Spinal cord (tissue), 10 donors: ENCODE measurements around the gene CFAP97D1. TPM values are rescaled to one million over a fixed set of nuclear protein-coding genes. Genes with fewer than 3 reads are reported as not detected.
A peak's percentile ranks its signal among the peaks of the same experiment; 100 is the strongest.

ENCODE experiments used
- DNase-seq, 6 donors: peaks; one replicate each; pipeline versions ENCODE4 v3.0.0 to v3.0.0-alpha.2; 2013 to 2015; ENCODE audit warnings: low spot score in 6 of 6, low read depth in 4 of 6
- H3K27ac ChIP-seq: one replicate; pipeline ENCODE4 v1.5.1; 2013; ENCODE audit warnings: low read depth, low read length, control low read depth
- H3K27me3 ChIP-seq: one replicate; pipeline ENCODE4 v1.6.1; 2013; ENCODE audit warnings: low read length; ENCODE audit not compliant: control insufficient read depth, insufficient read depth
- H3K36me3 ChIP-seq: one replicate; pipeline ENCODE4 v1.6.1; 2013; ENCODE audit warnings: low read length; ENCODE audit not compliant: control insufficient read depth, insufficient read depth
- H3K4me1 ChIP-seq: one replicate; pipeline ENCODE4 v1.6.1; 2013; ENCODE audit warnings: low read length; ENCODE audit not compliant: control insufficient read depth, insufficient read depth
- H3K4me3 ChIP-seq: one replicate; pipeline ENCODE4 v1.5.1; 2013; ENCODE audit warnings: low read depth, low read length, control low read depth
- H3K9me3 ChIP-seq: one replicate; pipeline ENCODE4 v1.6.1; 2013; ENCODE audit warnings: low read length; ENCODE audit not compliant: control insufficient read depth, insufficient read depth
- WGBS: methylation state at CpG from one replicate; pipeline ENCODE4 v1.1.5; 2013; ENCODE audit warnings: missing lambda C conversion rate; ENCODE audit not compliant: insufficient coverage; 5-methylcytosine and 5-hydroxymethylcytosine counted together
- polyA plus RNA-seq, 2 donors: library from polyadenylated mRNA; unstranded; fragments of 120-200 nt; gene quantifications; one replicate each; pipeline ENCODE4 v1.2.1, GENCODE V29; 2013; ENCODE audit not compliant: insufficient read length in 2 of 2
- total RNA-seq, 2 donors: library from RNA; depleted of rRNA in 1 of 2; stranded (reverse); fragments of 120-200 nt in 1 of 2; fragments of >200 nt in 1 of 2; gene quantifications; one replicate each; pipeline versions ENCODE4 v1.2.3 to v1.2.4, GENCODE V29; 2013 to 2014
- donor health status: healthy.

The CFAP97D1 gene
- total and polyA plus RNA-seq, 4 donors, result 0.10 to 0.16 (median 0.12) TPM; not detected in 1

DNA sequence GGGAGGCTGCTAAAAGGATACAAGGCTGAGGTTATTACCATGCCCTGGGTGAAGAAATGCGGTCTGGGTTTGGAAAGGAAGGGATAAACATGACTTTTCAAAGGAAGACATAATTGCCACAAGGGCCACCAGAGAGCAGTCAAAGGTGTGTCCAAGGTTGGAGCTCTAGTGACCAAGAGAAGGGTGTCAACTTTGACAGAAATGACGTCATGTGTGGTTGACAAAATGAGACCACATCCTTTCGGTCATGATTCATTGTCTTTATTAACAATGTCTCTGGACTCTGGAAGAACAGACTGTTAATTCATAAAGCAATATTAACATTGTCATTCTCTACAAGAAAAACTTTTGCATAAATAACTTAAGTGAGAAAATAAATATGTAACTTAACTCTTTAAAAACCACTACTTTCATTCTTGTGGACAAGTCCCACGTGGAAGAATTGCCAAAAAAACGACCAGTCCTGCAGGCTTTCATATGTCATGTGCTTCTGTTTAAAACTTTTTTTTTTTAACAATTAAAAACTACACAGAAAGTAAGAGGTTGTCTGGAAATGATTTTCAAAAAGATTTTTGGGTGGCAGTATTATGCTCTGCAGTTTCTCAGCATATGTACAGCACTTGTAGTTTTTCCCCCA is 26.6 kb upstream of the CFAP97D1 start:
- WGBS, result 91% methylated on average over 1 of the region's 5 CpGs
- H3K4me3 ChIP-seq, result no peak overlapping the region

DNA sequence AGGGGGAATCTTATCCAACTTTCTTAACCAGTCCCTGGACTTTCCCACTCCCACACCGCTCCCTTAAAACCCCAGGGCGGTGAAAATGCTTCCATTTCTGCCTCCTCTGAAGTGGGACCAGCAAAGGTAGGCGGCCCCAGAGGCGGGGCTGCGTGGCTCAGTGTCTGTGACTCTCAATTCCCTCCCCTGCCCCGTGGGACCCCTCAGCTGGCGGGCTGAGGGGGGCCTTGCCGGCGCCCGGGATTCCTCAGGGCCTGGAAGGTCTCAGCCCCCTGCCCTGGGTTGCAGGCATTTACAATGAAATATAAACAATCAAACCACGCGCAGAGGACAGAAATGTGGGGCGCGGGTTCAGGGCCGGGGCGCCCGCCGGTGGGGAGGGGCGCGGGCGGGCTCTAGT is 25.3 kb upstream of the CFAP97D1 start:
- Histone ChIP-seq H3K4me1 (peaks cover 12% of the 10 kb centered on the region), H3K27ac (no peak overlapping the region), H3K27me3 (peaks cover 34% of the 10 kb centered on the region), H3K36me3 (no peaks in the 10 kb centered on the region), H3K9me3 (no peaks in the 10 kb centered on the region), H3K4me3 (no peak overlapping the region)
- WGBS, result 18% methylated on average over 19 of the region's 21 CpGs
- no peak for DNase-seq

More for the DNA sequence above, 26.6 kb upstream of the CFAP97D1 start:
- Histone ChIP-seq H3K36me3 (no peaks in the 10 kb centered on the region), H3K4me1 (peaks cover 10% of the 10 kb centered on the region), H3K27me3 (peaks cover 30% of the 10 kb centered on the region), H3K9me3 (no peaks in the 10 kb centered on the region), H3K27ac (no peak overlapping the region)
- DNase-seq, result no peak

DNA sequence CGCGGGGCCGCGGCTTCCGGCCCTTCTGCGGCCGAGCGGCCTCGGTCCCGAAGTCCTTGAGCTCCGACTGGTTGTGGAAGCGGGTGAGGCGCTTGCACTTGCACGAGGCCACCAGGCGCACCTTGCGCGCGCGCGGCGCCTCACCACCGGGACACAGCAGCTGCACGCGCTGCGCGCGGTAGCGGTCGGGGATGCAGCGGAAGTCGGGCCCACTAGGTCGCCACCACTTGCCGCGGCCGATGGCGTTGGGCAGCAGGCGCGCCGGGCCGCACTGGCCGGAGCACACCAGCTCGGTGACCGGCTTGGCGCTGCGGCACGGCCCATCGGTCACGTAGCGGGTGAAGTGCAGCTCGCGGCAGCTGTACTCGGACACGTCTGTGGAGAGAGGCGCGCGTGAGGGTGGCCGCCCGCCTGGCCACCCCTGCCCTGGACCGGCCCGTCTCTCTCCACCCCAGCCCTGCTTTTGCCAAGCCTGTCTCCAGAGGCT is 24.8 kb upstream of the CFAP97D1 start:
- peaks cover 16% of the 10 kb centered on the region for H3K4me1 ChIP-seq
- no peak overlapping the region for H3K27ac ChIP-seq
- no peaks in the 10 kb centered on the region for H3K9me3 ChIP-seq
- DNase-seq, result peak in 2 of 6 donors; percentile 47 to 79
- 2% methylated on average over 60 of the region's 60 CpGs for WGBS
- no peak overlapping the region for H3K4me3 ChIP-seq
- no peaks in the 10 kb centered on the region for H3K36me3 ChIP-seq
- peaks cover 35% of the 10 kb centered on the region for H3K27me3 ChIP-seq

DNA sequence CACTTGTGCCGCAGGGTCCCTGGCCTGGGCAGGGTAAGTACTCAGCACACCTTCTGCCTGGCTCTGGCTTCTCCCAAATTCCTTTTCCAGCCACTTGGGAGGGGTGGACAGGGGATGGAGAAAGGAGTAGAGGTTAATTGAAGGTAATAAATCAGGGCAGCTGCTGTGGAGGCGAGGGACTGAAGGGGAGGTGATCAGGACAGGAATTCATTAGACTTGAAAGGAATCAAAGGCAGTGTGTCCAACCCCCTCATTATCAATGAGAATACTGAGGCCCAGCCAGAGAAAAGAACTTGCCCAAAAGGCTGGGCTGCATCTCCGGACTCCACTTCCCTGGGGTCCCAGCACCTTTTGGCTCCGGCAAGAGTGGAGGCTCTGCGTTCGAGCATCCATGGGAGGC is 24.0 kb upstream of the CFAP97D1 start:
- DNase-seq, result peak in 1 of 6 donors; percentile 6
- Histone ChIP-seq H3K27ac (no peak overlapping the region), H3K4me3 (no peak overlapping the region), H3K9me3 (no peaks in the 10 kb centered on the region), H3K36me3 (no peaks in the 10 kb centered on the region), H3K27me3 (peaks cover 35% of the 10 kb centered on the region), H3K4me1 (peaks cover 16% of the 10 kb centered on the region)
- 67% methylated on average over 1 of the region's 6 CpGs for WGBS

DNA sequence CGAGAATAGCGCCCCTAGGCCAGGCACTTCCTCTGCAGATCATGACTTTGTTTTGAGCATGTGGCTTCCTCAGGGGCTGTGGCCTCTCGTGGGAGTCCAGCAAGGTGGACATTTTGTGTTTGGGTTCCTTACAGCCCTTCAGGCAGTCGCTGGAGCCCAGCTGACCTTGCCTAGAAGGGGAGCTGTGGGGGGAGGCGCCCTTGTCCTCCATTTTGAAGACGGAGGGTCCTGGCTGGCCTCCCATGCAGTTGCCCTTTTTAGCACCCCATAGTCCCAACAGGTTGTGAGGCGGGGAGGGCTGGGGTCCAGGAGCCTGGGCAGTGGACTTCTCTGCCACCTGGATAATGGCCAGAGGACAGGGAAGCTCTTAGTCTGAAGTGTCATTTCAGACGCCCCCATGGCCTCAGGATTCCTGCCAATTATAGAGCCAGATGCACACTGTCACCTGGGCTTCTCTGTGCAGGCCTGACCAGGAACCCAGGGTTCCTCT is 23.0 kb upstream of the CFAP97D1 start:
- H3K27ac ChIP-seq, result no peak overlapping the region
- peaks cover 16% of the 10 kb centered on the region for H3K4me1 ChIP-seq
- no peak overlapping the region for H3K4me3 ChIP-seq
- H3K27me3 ChIP-seq, result peaks cover 35% of the 10 kb centered on the region
- DNase-seq, result no peak
- H3K36me3 ChIP-seq, result no peaks in the 10 kb centered on the region
- H3K9me3 ChIP-seq, result no peaks in the 10 kb centered on the region
- WGBS, result 88% methylated on average over 7 of the region's 8 CpGs

DNA sequence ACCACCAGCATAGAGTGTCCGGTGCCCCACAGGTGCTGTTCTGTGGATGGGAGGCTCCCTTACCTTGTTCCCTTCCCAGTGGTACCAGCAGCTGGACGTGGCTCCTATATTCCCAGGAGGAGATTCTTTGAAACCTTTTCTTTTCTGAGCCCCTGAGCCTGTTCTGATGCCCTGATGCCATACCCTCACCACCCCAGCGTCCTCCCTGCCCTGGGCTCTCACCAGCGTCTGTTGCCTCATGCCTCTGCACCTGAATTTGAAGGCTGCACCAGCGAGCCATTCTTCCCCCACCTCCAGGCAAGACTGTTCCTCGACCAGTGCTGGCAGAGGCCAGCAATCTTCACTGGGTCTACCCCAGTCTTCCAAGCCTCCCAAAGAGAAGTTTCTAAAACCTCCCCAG is 22.1 kb upstream of the CFAP97D1 start:
- no peak for DNase-seq
- peaks cover 35% of the 10 kb centered on the region for H3K27me3 ChIP-seq
- H3K36me3 ChIP-seq, result no peaks in the 10 kb centered on the region
- WGBS, result 74% methylated on average over 4 of the region's 6 CpGs
- H3K9me3 ChIP-seq, result no peaks in the 10 kb centered on the region
- no peak overlapping the region for H3K4me3 ChIP-seq
- peaks cover 16% of the 10 kb centered on the region for H3K4me1 ChIP-seq
- no peak overlapping the region for H3K27ac ChIP-seq

DNA sequence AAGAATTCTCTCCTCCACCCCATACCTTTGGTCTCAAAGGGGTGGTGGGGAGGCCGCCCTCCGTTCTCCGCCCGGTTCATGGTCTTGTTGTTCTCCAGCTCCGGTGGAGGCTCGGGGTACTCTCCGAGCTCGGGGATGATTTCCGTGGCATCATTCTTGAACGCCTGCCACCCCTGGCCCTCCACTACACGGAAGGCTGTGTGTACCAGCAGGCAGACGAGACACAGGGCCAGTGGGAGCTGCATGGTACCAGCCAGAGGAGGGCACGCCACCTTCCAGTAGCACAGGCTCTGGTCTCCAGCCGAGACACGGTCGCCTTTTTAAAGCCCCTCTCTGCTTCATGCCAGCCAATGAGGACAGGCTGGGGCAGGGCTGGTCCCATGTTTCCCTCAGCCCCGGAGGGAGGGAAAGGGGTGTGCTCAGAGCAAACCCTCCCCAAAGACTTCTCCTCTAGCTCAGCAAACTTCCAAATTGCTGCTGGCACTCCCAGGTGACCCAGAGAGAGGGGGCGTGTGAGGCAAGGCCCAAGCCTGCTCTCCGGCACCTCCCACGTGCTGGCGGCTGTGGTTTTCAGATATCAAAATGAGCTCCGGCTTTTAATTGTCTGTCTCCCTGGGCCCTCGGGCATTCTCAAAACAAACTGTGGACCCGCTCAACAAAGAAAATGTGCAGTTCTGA is 21.6 kb upstream of the CFAP97D1 start, which contains the start of gene SOST:
TSS of gene SOST (minus strand) at position 295 of the 678 bp plus-strand sequence. CDS start at position 245, 50 bp downstream.
- H3K4me3 ChIP-seq, result no peak within 1 kb of the TSS
- H3K36me3 ChIP-seq, result no peaks in the 10 kb centered on the region
- peaks cover 35% of the 10 kb centered on the region for H3K27me3 ChIP-seq
- H3K9me3 ChIP-seq, result no peaks in the 10 kb centered on the region
- H3K4me1 ChIP-seq, result peaks cover 16% of the 10 kb centered on the region
- no peak for DNase-seq
- H3K27ac ChIP-seq, result no peak within 1 kb of the TSS
- 76% methylated on average over 22 of the region's 24 CpGs for WGBS

DNA sequence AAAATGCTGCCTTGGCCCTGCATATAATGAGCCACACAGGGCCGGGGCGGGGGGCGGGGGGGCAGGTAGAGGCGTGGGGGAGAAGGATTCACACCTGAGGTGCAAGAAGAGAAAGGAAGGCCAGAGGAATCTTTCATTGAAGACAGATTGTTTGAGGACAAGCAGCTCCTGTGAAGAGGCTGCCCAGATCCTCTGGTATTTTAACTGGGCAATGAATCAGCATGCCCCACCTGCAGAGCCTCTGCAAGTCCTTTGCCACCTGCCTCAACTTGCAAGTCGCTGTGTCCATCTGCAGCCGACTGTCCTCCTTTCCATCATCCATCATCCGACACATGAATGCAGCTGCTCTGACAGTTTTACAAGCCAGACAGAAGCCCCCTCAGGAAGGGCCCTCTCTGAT is 20.4 kb upstream of the CFAP97D1 start:
- Histone ChIP-seq H3K9me3 (no peaks in the 10 kb centered on the region), H3K27ac (no peak overlapping the region), H3K36me3 (no peaks in the 10 kb centered on the region), H3K4me3 (no peak overlapping the region), H3K27me3 (peaks cover 32% of the 10 kb centered on the region), H3K4me1 (peaks cover 15% of the 10 kb centered on the region)
- peak in 1 of 6 donors; percentile 4 for DNase-seq
- 38% methylated on average over 7 of the region's 7 CpGs for WGBS

DNA sequence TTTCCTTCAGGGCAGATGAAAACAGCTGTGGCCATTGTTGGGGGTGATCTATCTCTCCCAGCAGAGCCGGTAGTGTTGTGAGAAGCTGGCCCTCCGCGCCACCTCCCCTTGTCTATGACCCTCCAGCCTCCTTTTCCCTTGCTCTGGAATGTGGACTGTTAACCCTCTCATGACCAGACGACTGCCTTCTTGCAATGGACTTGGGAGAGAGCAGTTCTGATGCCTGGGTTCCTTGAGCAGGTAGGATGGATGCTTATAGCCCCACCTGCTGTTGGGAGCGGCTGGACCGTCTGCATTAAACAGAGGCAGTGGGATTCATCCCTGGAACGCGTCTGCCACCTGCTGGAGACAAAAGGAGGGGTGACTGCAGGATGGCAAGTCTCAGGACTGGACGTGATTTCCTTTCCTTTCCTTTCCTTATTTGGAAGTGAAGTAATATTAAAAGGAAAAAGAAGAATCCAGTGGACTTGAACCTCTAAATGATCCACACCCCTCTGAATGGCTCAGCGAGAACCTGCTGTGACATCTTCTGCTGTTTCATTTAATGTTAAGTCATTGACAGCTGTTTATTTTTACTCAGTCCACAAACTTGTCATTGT is 19.9 kb upstream of the CFAP97D1 start:
- H3K36me3 ChIP-seq, result no peaks in the 10 kb centered on the region
- no peak overlapping the region for H3K27ac ChIP-seq
- 0% methylated on average over 3 of the region's 10 CpGs for WGBS
- H3K4me1 ChIP-seq, result peaks cover 10% of the 10 kb centered on the region
- no peaks in the 10 kb centered on the region for H3K9me3 ChIP-seq
- H3K27me3 ChIP-seq, result peaks cover 28% of the 10 kb centered on the region
- peak; percentile 78 to 98 (median 88) for DNase-seq
- H3K4me3 ChIP-seq, result no peak overlapping the region
